Activated T-helper 1 cell treated with anti-CD3 and anti-CD28 coated beads, Interleukin-12 subunit alpha, Interleukin-12 subunit beta, Interleukin-2, Interleukin-4 antibody, amounts not matched to agents 30 ng/mL and 10 ng/mL and 1 ng/mL, durations not matched to agents 14 hours and 24 hours and 36 hours (primary cell): ENCODE data around the gene RALGPS1. TPM values are rescaled to one million over a fixed set of nuclear protein-coding genes. Genes with fewer than 3 reads are reported as not detected.

Experiments
- DNase-seq: peaks from one replicate; pipeline ENCODE4 v3.0.0; 2021; ENCODE audit warnings: low spot score
- H3K27ac Mint-ChIP-seq: one replicate; pipeline ENCODE4 v1.8.0; 2021; ENCODE audit warnings: mild to moderate bottlenecking, mixed read lengths
- H3K27me3 Mint-ChIP-seq: one replicate; pipeline ENCODE4 v1.8.0; 2022; ENCODE audit warnings: mild to moderate bottlenecking, moderate library complexity, mixed read lengths; ENCODE audit not compliant: insufficient read depth
- H3K36me3 Mint-ChIP-seq: one replicate; pipeline ENCODE4 v1.8.0; 2021; ENCODE audit warnings: low read depth, mixed read lengths
- H3K4me1 Mint-ChIP-seq: one replicate; pipeline ENCODE4 v1.8.0; 2021; ENCODE audit warnings: low read depth, mixed read lengths
- H3K4me3 Mint-ChIP-seq: one replicate; pipeline ENCODE4 v1.8.0; 2021; ENCODE audit warnings: mild to moderate bottlenecking, moderate library complexity, mixed read lengths
- H3K9me3 Mint-ChIP-seq: one replicate; pipeline ENCODE4 v1.8.0; 2021; ENCODE audit warnings: mixed read lengths
- intact Hi-C: fragments of 100-400 bp; cut with micrococcal nuclease; formaldehyde crosslinking; loops from one replicate; pipeline ENCODE4 v1.15.1; 2024
- total RNA-seq: library from RNA; stranded (reverse); gene quantifications from 2 replicates; pipeline ENCODE4 v1.2.3, GENCODE V29; 2022

The RALGPS1 gene
- total RNA-seq, 1 donor from 2014 or later, result 1.4 TPM

DNA sequence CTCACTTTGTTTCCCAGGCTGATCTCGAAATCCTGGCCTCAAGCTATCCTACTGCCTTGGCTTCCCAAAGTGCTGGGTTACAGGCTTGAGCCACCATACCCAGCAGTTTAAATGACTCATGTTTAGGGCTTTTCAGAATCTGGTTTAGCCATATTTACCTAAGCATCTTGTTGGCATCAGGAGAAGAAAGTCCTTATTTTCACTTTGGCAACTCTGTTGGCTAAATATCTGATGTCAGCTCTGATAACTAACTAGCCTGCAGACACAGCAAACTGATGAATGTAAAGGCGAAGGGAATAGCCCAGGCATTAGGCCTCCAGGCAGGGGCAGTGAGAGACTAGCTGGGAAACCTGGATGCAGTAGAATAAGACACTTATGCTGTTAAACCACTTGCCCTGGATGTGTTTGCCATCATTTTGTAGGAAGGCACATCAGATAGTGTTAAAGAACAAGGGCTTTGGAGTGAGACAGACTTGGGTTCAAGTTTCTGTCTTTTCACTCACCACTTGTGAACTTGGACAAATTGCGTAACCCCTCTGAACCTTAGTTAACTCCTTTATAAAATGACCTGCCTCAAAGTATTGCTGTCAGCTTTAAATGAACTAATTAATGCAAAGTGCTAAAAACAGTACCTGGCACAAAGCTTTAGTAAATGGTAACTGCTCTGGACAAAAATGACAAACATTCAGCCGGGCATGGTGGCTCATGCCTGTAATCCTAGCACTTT, 315.3 kb downstream of the RALGPS1 start:
- intact Hi-C loops, result loop anchor here (10.0 kb wide), 3 partner anchors 225 to 1805 kb away; partner anchors contain the start of genes LRSAM1, MIGA2, RPL12 and SH2D3C
- Mint-ChIP-seq H3K27me3 (peaks cover 30% of the 10 kb centered on the region), H3K4me3 (no peak overlapping the region), H3K27ac (no peak overlapping the region), H3K4me1 (peaks cover 6% of the 10 kb centered on the region), H3K9me3 (no peaks in the 10 kb centered on the region), H3K36me3 (no peaks in the 10 kb centered on the region)
- no peak for DNase-seq

- Mint-ChIP-seq H3K27me3 (peaks cover 35% of the 10 kb centered on the region), H3K9me3 (no peaks in the 10 kb centered on the region), H3K4me1 (peaks cover 2% of the 10 kb centered on the region), H3K27ac (no peak overlapping the region), H3K4me3 (no peak overlapping the region), H3K36me3 (no peaks in the 10 kb centered on the region)
- intact Hi-C loops, result no loop called here
- no peak for DNase-seq
These were observed 317.1 kb downstream of the RALGPS1 start for GRCh38 chr9:127231666-127232065.

DNA sequence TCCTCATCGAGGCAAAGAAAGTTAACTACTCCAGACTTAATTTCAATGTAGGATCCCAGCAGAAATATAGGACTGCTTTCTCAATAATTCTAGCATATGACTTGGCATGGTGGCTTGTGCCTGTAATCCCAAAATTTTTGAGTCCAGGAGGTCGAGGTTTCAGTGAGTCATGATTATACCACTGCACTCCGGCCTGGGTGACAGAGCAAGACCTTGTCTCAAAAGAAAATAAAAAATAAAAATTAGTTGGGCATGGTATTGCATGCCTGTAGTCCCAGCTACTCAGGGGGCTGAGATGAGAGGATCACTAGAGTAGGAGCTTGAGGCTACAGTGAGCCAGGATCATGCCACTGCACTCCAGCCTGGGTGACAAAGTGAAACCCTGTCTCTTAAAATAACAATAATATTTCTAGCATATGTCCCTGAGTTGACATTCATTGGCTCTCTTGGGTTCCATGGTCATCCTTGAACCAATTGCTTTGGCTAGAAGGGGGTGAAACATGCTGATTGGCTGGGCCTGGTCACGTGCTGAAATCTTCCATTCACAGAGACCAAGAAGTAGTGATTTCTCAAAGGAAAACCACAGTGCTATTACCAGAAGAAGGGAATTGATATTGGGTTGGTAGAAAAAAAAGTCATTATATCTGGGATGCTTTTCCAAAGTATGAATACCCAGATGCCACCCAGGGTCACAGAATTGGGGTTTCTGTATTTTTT, 318.4 kb downstream of the RALGPS1 start:
- Mint-ChIP-seq H3K27ac (no peak overlapping the region), H3K36me3 (no peaks in the 10 kb centered on the region), H3K9me3 (no peaks in the 10 kb centered on the region), H3K27me3 (peaks cover 26% of the 10 kb centered on the region), H3K4me3 (no peak overlapping the region), H3K4me1 (no peaks in the 10 kb centered on the region)
- intact Hi-C loops, result no loop called here
- no peak for DNase-seq

GRCh38 chr9:127233550-127233949, 319.0 kb downstream of the RALGPS1 start:
- Mint-ChIP-seq H3K4me3 (no peak overlapping the region), H3K36me3 (no peaks in the 10 kb centered on the region), H3K9me3 (no peaks in the 10 kb centered on the region), H3K4me1 (no peaks in the 10 kb centered on the region), H3K27ac (no peak overlapping the region), H3K27me3 (peaks cover 29% of the 10 kb centered on the region)
- intact Hi-C loops, result no loop called here
- DNase-seq, result no peak

- no peaks in the 10 kb centered on the region for H3K9me3 Mint-ChIP-seq
These were observed 319.4 kb downstream of the RALGPS1 start for GRCh38 chr9:127233989-127234388.

GRCh38 chr9:127237801-127238200, 323.2 kb downstream of the RALGPS1 start:
- peaks cover 34% of the 10 kb centered on the region for H3K27me3 Mint-ChIP-seq
- DNase-seq, result no peak
- no peaks in the 10 kb centered on the region for H3K4me1 Mint-ChIP-seq
- H3K4me3 Mint-ChIP-seq, result no peak overlapping the region
- H3K36me3 Mint-ChIP-seq, result no peaks in the 10 kb centered on the region
- no peak overlapping the region for H3K27ac Mint-ChIP-seq
- intact Hi-C loops, result no loop called here
- H3K9me3 Mint-ChIP-seq, result no peaks in the 10 kb centered on the region

More at GRCh38 chr9:127233989-127234388, 319.4 kb downstream of the RALGPS1 start:
- no peak for DNase-seq
- intact Hi-C loops, result no loop called here
- H3K36me3 Mint-ChIP-seq, result no peaks in the 10 kb centered on the region
- H3K4me3 Mint-ChIP-seq, result no peak overlapping the region
- H3K4me1 Mint-ChIP-seq, result no peaks in the 10 kb centered on the region
- no peak overlapping the region for H3K27ac Mint-ChIP-seq
- peaks cover 33% of the 10 kb centered on the region for H3K27me3 Mint-ChIP-seq

DNA sequence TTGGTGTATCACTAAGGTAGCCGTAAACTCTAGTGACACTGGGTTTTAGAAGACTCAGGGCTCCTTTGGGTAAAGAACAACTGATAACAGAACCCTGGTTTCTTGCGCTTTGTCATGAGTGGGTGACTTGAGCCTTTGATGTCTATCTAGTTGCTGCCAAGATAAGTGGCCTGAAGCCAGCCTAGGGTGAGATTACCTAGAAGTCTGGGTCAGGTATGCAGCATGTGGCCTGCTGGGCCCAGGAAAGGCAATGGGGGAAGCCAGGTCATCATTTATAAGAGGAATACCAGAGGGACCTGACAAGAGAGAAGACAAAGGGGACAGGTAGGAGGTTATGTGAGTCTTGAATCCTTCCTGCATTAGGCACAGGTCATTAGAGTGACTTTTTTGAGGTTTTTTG, 326.8 kb downstream of the RALGPS1 start:
- Mint-ChIP-seq H3K27me3 (peaks cover 21% of the 10 kb centered on the region), H3K36me3 (no peaks in the 10 kb centered on the region), H3K9me3 (no peaks in the 10 kb centered on the region), H3K27ac (no peak overlapping the region), H3K4me3 (no peak overlapping the region), H3K4me1 (peaks cover 12% of the 10 kb centered on the region)
- DNase-seq, result no peak
- intact Hi-C loops, result loop anchor here (10.0 kb wide), 1 partner anchor 493 kb away; the partner anchor contains the start of gene TOR2A

- Mint-ChIP-seq H3K27me3 (peaks cover 9% of the 10 kb centered on the region), H3K4me3 (peak overlapping the region; percentile 83), H3K27ac (peak overlapping the region; percentile 21), H3K36me3 (no peaks in the 10 kb centered on the region), H3K9me3 (no peaks in the 10 kb centered on the region), H3K4me1 (peaks cover 12% of the 10 kb centered on the region)
- intact Hi-C loops, result loop anchor here (1.0 to 10.0 kb wide), 6 partner anchors 21 to 490 kb away; partner anchors contain the start of genes LRSAM1, RALGPS1, RPL12 and TOR2A
- peak; percentile 94 for DNase-seq
These were observed 330.3 kb downstream of the RALGPS1 start for GRCh38 chr9:127244609-127245601.

GRCh38 chr9:127245637-127246164, 331.1 kb downstream of the RALGPS1 start:
- no peak for DNase-seq
- peaks cover 16% of the 10 kb centered on the region for H3K27me3 Mint-ChIP-seq
- no peak overlapping the region for H3K27ac Mint-ChIP-seq
- no peaks in the 10 kb centered on the region for H3K9me3 Mint-ChIP-seq
- intact Hi-C loops, result loop anchor here (1.0 to 10.0 kb wide), 6 partner anchors 21 to 489 kb away; partner anchors contain the start of genes LRSAM1, RALGPS1, RPL12 and TOR2A
- H3K4me1 Mint-ChIP-seq, result peaks cover 12% of the 10 kb centered on the region
- H3K4me3 Mint-ChIP-seq, result peak overlapping the region; percentile 83
- no peaks in the 10 kb centered on the region for H3K36me3 Mint-ChIP-seq

- peaks cover 12% of the 10 kb centered on the region for H3K4me1 Mint-ChIP-seq
- no peaks in the 10 kb centered on the region for H3K36me3 Mint-ChIP-seq
- no peaks in the 10 kb centered on the region for H3K9me3 Mint-ChIP-seq
- no peak overlapping the region for H3K4me3 Mint-ChIP-seq
- H3K27me3 Mint-ChIP-seq, result peaks cover 21% of the 10 kb centered on the region
- intact Hi-C loops, result loop anchor here (10.0 kb wide), 1 partner anchor 487 kb away; the partner anchor contains the start of gene TOR2A
- no peak overlapping the region for H3K27ac Mint-ChIP-seq
- no peak for DNase-seq
These were observed 333.7 kb downstream of the RALGPS1 start for GRCh38 chr9:127248241-127248640.

DNA sequence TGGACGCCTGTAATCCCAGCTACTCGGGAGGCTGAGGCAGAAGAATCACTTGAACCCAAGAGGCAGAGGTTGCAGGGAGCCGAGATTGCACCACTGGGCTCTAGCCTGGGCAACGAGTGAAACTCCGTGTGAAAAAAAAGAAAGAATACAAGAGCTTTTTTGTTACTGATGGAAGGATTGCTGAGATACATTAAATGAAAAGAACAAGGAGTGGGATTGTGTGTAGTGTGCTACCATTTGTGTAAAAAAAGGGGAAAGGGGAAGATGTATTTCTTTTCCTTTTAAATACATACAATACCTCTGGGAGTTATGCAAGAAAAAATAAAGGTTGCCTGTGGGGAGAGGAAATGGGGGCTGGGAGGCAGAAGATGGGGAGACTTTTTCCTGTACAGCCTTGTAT, 335.3 kb downstream of the RALGPS1 start:
- no peaks in the 10 kb centered on the region for H3K9me3 Mint-ChIP-seq
- H3K4me1 Mint-ChIP-seq, result peaks cover 8% of the 10 kb centered on the region
- no peak overlapping the region for H3K27ac Mint-ChIP-seq
- no peaks in the 10 kb centered on the region for H3K36me3 Mint-ChIP-seq
- H3K4me3 Mint-ChIP-seq, result no peak overlapping the region
- no peak for DNase-seq
- intact Hi-C loops, result loop anchor here (10.0 kb wide), 1 partner anchor 485 kb away; the partner anchor contains the start of gene TOR2A
- peaks cover 30% of the 10 kb centered on the region for H3K27me3 Mint-ChIP-seq

DNA sequence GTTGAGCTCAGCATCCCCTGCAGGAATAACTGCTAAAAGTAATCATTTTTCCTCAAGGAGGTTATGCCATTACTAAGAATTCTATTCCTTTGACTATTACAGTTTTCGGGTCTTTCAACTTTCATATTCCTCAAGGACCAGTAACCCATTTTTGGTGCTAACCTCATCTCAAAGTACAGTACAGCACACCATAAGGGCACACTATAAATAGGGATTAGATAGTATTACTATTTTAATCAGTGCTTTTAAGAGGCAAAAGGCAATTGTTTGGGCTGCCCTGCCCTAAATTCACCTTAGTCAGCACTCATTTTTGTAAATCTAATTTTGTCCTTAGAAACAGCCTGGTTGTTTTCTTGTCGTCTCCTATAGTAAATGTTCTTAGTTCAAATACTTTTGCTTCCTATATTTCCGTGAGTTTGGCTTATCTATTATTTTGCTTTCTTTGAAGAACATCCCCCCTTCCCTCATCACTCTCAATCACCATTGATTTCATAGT, 336.4 kb downstream of the RALGPS1 start:
- Mint-ChIP-seq H3K27ac (no peak overlapping the region), H3K27me3 (peaks cover 37% of the 10 kb centered on the region), H3K9me3 (no peaks in the 10 kb centered on the region), H3K4me3 (no peak overlapping the region), H3K36me3 (no peaks in the 10 kb centered on the region), H3K4me1 (no peaks in the 10 kb centered on the region)
- no peak for DNase-seq
- intact Hi-C loops, result no loop called here
